ENCODE measurements around the gene RNF223.

DNA sequence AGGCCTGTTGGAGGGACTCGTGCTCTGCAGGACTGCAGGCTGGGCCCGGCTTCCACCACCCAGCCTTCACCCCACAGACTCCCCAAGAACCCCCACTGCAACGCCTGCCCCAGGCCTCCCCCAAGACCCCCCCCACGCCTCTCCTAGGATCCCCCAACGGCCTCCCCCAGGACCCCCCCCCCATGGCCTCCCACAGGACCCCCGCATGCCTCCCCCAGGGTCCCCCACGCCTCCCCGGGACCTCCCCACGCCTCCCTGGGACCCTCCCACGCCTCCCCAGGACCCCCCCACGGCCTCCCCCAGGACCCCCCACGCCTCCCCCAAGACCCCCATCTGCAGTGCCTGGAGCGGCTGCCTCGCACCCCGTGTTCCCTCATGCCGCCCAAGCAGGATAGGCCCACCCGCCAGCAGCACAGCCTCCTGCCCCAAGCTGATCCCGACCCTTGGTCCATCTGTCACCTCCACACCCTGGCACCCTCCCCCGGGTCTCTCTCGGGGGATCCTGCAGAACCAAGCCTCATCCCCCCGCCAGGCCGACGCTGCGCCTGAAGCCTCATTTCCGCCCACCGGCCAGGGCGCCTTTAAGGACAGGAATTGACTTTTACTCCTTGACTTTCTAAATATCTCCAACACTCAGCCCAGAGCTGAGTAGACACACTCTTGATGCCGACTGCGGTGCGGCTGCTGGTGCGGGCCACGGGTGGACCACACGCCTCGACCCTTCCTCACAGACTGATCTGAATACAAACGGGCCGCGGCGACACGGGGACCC, 14.1 kb upstream of the RNF223 start:
- TF ChIP-seq GATA2 (IDR thresholded peaks at IDR 0.05; ENCODE audit: low read depth, low read length): no peak
- no peak for TF ChIP-seq GATA3 (IDR thresholded peaks at IDR 0.05; ENCODE audit: low read depth, low read length)
